K562 (cell line): ENCODE data around the gene CD79A. TPM values are rescaled to one million over a fixed set of nuclear protein-coding genes. Genes with fewer than 3 reads are reported as not detected.

Source experiments
- ARHGAP35 ChIP-seq: fragments of 450-650 bp; IDR thresholded peaks from 2 replicates; pipeline ENCODE4 v1.6.1; 2018; ENCODE audit not compliant: partially characterized antibody
- HNRNPLL ChIP-seq: fragments of 200-400 bp; formaldehyde crosslinking; IDR thresholded peaks from 2 replicates; pipeline ENCODE4 v1.6.1; 2017; ENCODE audit warnings: low read length, low read depth, mild to moderate bottlenecking; ENCODE audit not compliant: poor library complexity, severe bottlenecking
- KAT8 ChIP-seq: fragments of 450-650 bp; IDR thresholded peaks from 2 replicates; pipeline ENCODE4 v1.6.1; 2016; ENCODE audit warnings: low read depth, mild to moderate bottlenecking
- PHF21A ChIP-seq: fragments of 450-650 bp; IDR thresholded peaks from 2 replicates; pipeline ENCODE4 v1.6.1; 2017; ENCODE audit warnings: low read depth, borderline replicate concordance
- POU5F1 ChIP-seq: fragments of 150-350 bp; IDR thresholded peaks from 2 replicates; pipeline ENCODE4 v1.6.1; 2014; ENCODE audit warnings: borderline replicate concordance, low read length, low read depth, mild to moderate bottlenecking; ENCODE audit not compliant: partially characterized antibody
- SRSF3 ChIP-seq: fragments of 200-400 bp; formaldehyde crosslinking; IDR thresholded peaks from 2 replicates; pipeline ENCODE4 v1.6.1; 2016; ENCODE audit warnings: mild to moderate bottlenecking, low read length, moderate library complexity; ENCODE audit not compliant: insufficient read depth
- ZNF239 ChIP-seq: fragments of 250-450 bp; sonication (Bioruptor Pico); IDR thresholded peaks from 2 replicates; pipeline ENCODE4 v1.4.0; 2020; ENCODE audit warnings: mild to moderate bottlenecking
- ZNF586 ChIP-seq: fragments of 450-650 bp; formaldehyde crosslinking; conservative IDR thresholded peaks from 2 replicates; pipeline ENCODE4 v1.4.0; 2020; ENCODE audit warnings: mild to moderate bottlenecking, moderate library complexity
- polyA plus RNA-seq, 8 experiments: library from polyadenylated mRNA; depleted of rRNA in 4 of 8; stranded (reverse) in 5 of 8; unstranded in 3 of 8; fragments of >200 nt; fragmentation: Nextera tagmentation in 2 of 8; fragmentation: Illumina TruSeq in 1 of 8; extraction: Ambion mirVana in 2 of 8; extraction: Trizol in 1 of 8; gene quantifications; 2 replicates each; pipeline versions ENCODE4 v1.2.1 to v1.2.3, GENCODE V29; 2011 to 2014; ENCODE audit warnings: inconsistent platforms in 1 of 8, missing spikeins in 1 of 8
- total RNA-seq, 7 experiments: library from RNA; depleted of rRNA in 6 of 7; stranded (reverse); fragments of >200 nt in 6 of 7; fragmentation: Illumina TruSeq in 2 of 7; extraction: Trizol in 2 of 7; gene quantifications; 2 replicates each; pipeline versions ENCODE4 v1.2.1 to v1.2.3, GENCODE V29; 2011 to 2021; ENCODE audit warnings: low replicate concordance in 1 of 7
- TF ChIP-seq, protein P1 (sequence below): fragments of 200-800 bp; sonication (Bioruptor generic); IDR thresholded peaks from 2 replicates; pipeline ENCODE4 v1.6.1; 2016; ENCODE audit warnings: missing genetic modification characterization, missing compliant biosample characterization
- TF ChIP-seq, protein P2 (sequence below): sonication (generic); formaldehyde crosslinking; IDR thresholded peaks from 2 replicates; pipeline ENCODE4 v1.8.0; 2022; ENCODE audit warnings: mild to moderate bottlenecking, missing genetic modification reagents
- TF ChIP-seq, protein P3 (sequence below): fragments of 450-650 bp; IDR thresholded peaks from 2 replicates; pipeline ENCODE4 v1.6.1; 2016; ENCODE audit warnings: low read depth

CD79A gene
- total and polyA plus RNA-seq, 9 of the 15 experiments (the other 6 are each of a cell fraction or from before 2014, with no cell fraction given): 0.04 to 0.72 (median 0.17) TPM; not detected in 3

- TF ChIP-seq, protein P1, sequence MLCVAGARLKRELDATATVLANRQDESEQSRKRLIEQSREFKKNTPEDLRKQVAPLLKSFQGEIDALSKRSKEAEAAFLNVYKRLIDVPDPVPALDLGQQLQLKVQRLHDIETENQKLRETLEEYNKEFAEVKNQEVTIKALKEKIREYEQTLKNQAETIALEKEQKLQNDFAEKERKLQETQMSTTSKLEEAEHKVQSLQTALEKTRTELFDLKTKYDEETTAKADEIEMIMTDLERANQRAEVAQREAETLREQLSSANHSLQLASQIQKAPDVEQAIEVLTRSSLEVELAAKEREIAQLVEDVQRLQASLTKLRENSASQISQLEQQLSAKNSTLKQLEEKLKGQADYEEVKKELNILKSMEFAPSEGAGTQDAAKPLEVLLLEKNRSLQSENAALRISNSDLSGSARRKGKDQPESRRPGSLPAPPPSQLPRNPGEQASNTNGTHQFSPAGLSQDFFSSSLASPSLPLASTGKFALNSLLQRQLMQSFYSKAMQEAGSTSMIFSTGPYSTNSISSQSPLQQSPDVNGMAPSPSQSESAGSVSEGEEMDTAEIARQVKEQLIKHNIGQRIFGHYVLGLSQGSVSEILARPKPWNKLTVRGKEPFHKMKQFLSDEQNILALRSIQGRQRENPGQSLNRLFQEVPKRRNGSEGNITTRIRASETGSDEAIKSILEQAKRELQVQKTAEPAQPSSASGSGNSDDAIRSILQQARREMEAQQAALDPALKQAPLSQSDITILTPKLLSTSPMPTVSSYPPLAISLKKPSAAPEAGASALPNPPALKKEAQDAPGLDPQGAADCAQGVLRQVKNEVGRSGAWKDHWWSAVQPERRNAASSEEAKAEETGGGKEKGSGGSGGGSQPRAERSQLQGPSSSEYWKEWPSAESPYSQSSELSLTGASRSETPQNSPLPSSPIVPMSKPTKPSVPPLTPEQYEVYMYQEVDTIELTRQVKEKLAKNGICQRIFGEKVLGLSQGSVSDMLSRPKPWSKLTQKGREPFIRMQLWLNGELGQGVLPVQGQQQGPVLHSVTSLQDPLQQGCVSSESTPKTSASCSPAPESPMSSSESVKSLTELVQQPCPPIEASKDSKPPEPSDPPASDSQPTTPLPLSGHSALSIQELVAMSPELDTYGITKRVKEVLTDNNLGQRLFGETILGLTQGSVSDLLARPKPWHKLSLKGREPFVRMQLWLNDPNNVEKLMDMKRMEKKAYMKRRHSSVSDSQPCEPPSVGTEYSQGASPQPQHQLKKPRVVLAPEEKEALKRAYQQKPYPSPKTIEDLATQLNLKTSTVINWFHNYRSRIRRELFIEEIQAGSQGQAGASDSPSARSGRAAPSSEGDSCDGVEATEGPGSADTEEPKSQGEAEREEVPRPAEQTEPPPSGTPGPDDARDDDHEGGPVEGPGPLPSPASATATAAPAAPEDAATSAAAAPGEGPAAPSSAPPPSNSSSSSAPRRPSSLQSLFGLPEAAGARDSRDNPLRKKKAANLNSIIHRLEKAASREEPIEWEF (CRISPR knock-in tag): no peak
- TF ChIP-seq, protein P2, sequence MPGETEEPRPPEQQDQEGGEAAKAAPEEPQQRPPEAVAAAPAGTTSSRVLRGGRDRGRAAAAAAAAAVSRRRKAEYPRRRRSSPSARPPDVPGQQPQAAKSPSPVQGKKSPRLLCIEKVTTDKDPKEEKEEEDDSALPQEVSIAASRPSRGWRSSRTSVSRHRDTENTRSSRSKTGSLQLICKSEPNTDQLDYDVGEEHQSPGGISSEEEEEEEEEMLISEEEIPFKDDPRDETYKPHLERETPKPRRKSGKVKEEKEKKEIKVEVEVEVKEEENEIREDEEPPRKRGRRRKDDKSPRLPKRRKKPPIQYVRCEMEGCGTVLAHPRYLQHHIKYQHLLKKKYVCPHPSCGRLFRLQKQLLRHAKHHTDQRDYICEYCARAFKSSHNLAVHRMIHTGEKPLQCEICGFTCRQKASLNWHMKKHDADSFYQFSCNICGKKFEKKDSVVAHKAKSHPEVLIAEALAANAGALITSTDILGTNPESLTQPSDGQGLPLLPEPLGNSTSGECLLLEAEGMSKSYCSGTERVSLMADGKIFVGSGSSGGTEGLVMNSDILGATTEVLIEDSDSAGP (CRISPR knock-in tag): no peak
- TF ChIP-seq ZNF239 (CRISPR knock-in tag) (no peak), SRSF3 (no peak), HNRNPLL (no peak), POU5F1 (no peak), KAT8 (no peak), ARHGAP35 (no peak), PHF21A (no peak), ZNF586 (no peak)
- TF ChIP-seq, protein P3, sequence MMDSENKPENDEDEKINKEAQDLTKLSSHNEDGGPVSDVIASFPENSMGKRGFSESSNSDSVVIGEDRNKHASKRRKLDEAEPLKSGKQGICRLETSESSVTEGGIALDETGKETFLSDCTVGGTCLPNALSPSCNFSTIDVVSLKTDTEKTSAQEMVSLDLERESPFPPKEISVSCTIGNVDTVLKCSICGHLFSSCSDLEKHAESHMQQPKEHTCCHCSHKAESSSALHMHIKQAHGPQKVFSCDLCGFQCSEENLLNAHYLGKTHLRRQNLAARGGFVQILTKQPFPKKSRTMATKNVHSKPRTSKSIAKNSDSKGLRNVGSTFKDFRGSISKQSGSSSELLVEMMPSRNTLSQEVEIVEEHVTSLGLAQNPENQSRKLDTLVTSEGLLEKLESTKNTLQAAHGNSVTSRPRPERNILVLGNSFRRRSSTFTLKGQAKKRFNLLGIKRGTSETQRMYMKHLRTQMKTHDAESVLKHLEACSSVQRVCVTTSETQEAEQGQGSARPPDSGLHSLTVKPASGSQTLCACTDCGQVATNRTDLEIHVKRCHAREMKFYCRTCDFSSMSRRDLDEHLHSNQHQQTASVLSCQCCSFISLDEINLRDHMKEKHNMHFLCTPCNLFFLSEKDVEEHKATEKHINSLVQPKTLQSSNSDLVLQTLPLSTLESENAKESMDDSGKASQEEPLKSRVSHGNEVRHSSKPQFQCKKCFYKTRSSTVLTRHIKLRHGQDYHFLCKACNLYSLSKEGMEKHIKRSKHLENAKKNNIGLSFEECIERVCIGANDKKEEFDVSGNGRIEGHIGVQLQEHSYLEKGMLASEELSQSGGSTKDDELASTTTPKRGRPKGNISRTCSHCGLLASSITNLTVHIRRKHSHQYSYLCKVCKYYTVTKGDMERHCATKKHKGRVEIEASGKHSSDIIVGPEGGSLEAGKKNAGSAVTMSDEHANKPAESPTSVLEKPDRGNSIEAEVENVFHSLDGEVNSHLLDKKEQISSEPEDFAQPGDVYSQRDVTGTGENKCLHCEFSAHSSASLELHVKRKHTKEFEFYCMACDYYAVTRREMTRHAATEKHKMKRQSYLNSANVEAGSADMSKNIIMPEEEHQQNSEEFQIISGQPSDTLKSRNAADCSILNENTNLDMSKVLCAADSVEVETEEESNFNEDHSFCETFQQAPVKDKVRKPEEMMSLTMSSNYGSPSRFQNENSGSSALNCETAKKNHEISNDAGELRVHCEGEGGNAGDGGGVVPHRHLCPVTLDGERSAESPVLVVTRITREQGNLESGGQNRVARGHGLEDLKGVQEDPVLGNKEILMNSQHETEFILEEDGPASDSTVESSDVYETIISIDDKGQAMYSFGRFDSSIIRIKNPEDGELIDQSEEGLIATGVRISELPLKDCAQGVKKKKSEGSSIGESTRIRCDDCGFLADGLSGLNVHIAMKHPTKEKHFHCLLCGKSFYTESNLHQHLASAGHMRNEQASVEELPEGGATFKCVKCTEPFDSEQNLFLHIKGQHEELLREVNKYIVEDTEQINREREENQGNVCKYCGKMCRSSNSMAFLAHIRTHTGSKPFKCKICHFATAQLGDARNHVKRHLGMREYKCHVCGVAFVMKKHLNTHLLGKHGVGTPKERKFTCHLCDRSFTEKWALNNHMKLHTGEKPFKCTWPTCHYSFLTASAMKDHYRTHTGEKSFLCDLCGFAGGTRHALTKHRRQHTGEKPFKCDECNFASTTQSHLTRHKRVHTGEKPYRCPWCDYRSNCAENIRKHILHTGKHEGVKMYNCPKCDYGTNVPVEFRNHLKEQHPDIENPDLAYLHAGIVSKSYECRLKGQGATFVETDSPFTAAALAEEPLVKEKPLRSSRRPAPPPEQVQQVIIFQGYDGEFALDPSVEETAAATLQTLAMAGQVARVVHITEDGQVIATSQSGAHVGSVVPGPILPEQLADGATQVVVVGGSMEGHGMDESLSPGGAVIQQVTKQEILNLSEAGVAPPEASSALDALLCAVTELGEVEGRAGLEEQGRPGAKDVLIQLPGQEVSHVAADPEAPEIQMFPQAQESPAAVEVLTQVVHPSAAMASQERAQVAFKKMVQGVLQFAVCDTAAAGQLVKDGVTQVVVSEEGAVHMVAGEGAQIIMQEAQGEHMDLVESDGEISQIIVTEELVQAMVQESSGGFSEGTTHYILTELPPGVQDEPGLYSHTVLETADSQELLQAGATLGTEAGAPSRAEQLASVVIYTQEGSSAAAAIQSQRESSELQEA: no peak
Observed at GRCh38 chr19:41872775-41873647, 4.1 kb upstream of the CD79A start (continued).
